HG03175 (cell line): ENCODE results near the gene SLC19A1.

Experiments
- ATAC-seq: cut with Tn5 transposase; IDR thresholded peaks from one replicate; pipeline ENCODE4 v1.9.1; 2021; ENCODE audit warnings: mild to moderate bottlenecking, moderate library complexity; ENCODE audit not compliant: unreplicated experiment

The SLC19A1 gene

GRCh38 chr21:45542242-45542666, at the start of gene SLC19A1:
Gene SLC19A1 (minus strand): TSS chr21:45542440. CDS start chr21:45537959, 4,481 bp downstream.
- peak; percentile 67 for ATAC-seq

GRCh38 chr21:45591619-45592207, 49.5 kb upstream of the SLC19A1 start:
- ATAC-seq: no peak

- ATAC-seq: peak; percentile 32
These were observed 48.7 kb upstream of the SLC19A1 start for GRCh38 chr21:45590726-45591618.

GRCh38 chr21:45590246-45590725, 48.0 kb upstream of the SLC19A1 start:
- ATAC-seq: peak; percentile 38

GRCh38 chr21:45589686-45590245, 47.5 kb upstream of the SLC19A1 start:
- no peak for ATAC-seq

DNA sequence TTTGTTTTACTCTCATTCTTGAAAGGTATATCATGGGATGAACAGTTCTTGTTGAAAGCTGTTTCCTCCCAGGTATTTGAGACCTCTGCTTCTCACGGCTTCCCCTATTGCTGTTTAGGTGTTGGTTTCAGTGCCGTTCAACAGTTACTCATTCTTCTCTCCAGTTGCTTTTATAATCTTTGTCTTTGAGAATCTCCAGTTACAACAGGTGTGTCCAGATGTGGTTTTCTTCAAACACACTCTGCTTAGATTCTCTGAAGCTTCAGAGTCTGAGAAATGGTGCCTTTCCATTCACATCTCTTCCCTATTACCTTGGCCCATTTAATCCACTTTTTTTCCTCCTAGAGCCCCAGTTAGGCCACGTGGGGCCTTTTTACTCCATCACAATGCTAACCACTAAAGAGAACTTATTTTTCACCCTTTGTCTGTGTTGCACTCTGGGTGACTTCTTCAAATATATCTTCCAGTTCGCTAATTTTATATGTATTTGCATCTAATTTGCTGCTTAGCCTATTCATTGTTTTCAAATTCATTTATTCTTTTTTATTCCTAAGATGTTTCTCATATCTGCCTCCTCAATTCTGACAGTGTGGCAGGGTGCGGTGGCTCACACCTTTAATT, 46.7 kb upstream of the SLC19A1 start:
- no peak for ATAC-seq

GRCh38 chr21:45588086-45588825, 46.0 kb upstream of the SLC19A1 start:
- ATAC-seq: no peak

GRCh38 chr21:45586289-45586858, 44.1 kb upstream of the SLC19A1 start:
- ATAC-seq: no peak

GRCh38 chr21:45584786-45585185, 42.5 kb upstream of the SLC19A1 start:
- ATAC-seq: no peak

GRCh38 chr21:45583831-45584509, 41.7 kb upstream of the SLC19A1 start:
- ATAC-seq: no peak

- no peak for ATAC-seq
These were observed 39.9 kb upstream of the SLC19A1 start for GRCh38 chr21:45582128-45582527.

DNA sequence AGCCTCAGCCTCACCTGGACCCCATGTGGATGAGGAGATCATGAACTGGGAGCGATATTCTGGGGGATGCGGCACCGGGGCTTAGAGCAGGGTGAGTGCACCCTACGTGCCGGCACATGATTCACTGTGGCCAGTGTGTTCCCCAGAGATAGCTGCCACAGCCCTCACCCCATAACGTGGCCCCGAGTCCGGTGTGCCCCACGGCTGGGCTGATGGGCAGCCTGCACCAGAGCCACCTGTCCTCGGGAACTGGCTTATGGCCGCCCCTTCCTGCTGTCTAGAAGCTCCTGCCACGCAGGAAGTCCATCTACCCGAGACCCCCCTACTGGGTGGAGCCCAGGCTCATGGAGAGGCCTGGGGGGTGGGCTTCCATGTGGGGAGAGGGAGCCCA, 39.1 kb upstream of the SLC19A1 start:
- ATAC-seq: no peak

DNA sequence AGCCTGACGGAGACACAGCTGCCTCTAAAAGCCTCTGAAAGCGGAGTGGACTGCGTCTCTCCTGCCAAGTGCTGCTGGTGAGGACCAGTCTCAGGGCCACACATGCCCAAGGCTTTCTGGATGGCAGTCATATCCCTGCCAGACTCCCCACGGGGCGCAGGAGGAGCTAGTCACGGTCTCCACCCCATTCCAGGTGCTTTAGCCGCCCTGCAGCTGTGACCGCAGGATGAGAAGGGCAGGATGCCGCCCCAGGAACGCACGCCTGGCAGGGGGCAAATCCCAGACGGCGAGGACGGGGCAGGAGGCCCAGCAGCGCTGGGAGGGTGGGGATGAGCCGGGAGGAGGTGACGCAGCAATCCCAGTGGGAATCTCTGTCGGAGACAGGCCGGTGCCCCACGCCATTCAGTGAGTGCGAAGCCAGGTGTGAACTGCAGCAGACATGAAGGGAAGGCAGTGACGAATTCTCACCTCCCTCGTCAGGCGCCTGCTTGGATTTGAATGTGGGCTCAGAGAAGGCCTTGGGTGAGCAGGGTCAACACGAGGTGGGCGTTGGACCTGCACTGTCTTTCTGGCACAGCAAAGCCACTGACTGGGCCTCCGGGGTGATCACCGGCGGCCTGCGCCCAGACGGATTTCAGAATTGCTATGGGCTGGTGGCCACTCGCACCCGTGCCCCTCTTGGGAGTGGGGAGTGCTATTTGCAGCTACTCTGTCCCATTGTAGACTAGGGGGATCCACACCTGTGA, 38.5 kb upstream of the SLC19A1 start:
- no peak for ATAC-seq

GRCh38 chr21:45580181-45580575, 37.9 kb upstream of the SLC19A1 start:
- no peak for ATAC-seq

GRCh38 chr21:45579383-45580180, 37.3 kb upstream of the SLC19A1 start:
- ATAC-seq: no peak

DNA sequence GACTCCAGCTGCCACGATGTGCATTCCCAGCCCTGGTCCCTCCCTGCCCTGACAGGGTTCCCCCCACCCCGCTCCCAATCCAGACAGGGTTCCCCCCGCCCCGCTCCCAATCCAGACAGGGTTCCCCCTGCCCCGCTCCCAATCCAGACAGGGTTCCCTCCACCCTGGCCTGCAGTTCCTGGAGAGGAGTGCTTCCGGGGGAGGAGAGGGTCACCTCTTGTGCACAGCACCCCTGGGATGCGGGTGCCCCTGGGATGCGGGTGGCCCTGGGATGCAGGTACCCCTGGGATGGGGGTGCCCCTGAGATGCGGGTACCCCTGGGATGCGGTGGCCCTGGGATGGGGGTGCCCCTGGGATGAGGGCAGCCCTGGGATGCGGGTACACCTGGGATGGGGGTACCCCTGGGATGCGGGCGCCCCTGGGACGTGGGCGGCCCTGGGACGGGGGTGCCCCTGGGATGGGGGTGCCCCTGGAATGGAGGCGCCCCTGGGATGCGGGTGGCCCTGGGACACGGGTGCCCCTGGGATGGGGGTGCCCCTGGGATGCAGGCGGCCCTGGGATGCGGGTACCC, 36.7 kb upstream of the SLC19A1 start:
- ATAC-seq: no peak

DNA sequence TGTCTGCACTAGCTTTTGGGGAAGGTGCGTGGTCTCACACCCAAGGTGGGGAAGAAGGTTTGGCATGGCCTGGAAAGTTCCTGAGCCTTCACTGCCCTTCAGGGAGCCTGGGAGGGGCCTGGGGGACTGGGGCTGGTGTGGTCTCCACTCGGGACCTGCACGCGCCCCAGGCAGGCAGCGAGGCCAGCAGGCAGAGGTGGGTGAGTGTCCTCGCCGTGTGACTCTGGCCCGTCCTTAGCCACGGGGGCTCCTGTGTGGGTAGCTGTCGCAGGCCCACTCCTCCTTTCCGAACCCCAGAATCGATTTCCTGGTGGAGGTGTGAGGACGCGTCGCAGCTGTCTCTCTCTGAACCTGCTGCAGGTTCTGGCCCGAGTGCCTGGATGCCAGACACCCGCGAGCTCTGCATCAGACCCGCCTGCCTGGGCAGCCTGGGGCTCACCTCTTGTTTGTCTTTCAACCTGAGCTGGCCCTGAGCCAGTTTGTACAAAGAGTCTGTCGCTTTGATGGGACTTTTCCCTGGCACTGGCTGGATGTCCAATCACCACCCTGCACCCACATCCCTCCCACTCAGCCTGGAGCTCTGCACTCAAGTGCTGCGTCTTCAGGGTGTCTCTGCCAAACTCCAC, 36.0 kb upstream of the SLC19A1 start:
- ATAC-seq: no peak

DNA sequence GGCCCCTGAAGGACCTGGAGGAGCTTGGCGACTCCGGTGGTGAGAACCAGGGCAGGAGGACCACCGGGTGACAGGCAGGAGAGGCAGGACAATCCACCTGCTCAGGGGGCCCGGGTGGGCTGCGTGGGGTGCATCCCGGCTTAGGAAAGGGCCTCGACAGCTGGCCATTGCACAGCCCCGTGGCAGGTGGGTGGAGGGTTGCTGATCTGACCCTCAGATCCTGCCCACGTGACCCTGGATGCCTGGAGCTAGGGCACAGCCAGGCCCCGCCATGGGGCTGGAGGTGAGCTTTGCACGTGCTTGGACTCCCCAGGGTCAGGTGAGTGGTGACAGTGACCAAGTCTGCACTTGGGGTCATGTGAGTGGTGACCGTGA, 35.5 kb upstream of the SLC19A1 start:
- no peak for ATAC-seq
